Activated B cell treated with CpG ODN at 0.5 μM for 24 hours (primary cell): ENCODE data around the gene TPD52L2. TPM values are rescaled to one million over a fixed set of nuclear protein-coding genes. Genes with fewer than 3 reads are reported as not detected.

Source experiments
- ATAC-seq: fragments of 200-7000 bp; cut with Tn5 transposase; one replicate; pipeline ENCODE4 v1.10.0; 2021; ENCODE audit warnings: low read depth, mild to moderate bottlenecking, moderate library complexity
- CTCF ChIA-PET: fragments of 350-600 bp; sonication (Branson Sonifier 250); formaldehyde crosslinking; loops from one replicate; lab custom pipeline; 2021; ENCODE audit warnings: antibody characterized with exemption; lab: Charles Lee
- POLR2A ChIA-PET: fragments of 350-600 bp; sonication (Branson Sonifier 250); formaldehyde crosslinking; loops from one replicate; lab custom pipeline; 2021; ENCODE audit warnings: antibody characterized with exemption; lab: Charles Lee
- DNase-seq: peaks from one replicate; pipeline ENCODE4 v3.0.0; 2022
- H3K27ac Mint-ChIP-seq: one replicate; pipeline ENCODE4 v1.8.0; 2020; ENCODE audit warnings: mixed read lengths
- H3K27me3 Mint-ChIP-seq: one replicate; pipeline ENCODE4 v1.8.0; 2021; ENCODE audit warnings: mixed read lengths
- H3K36me3 Mint-ChIP-seq: one replicate; pipeline ENCODE4 v1.8.0; 2021; ENCODE audit warnings: low read depth, mixed read lengths
- H3K4me1 Mint-ChIP-seq: one replicate; pipeline ENCODE4 v1.8.0; 2021; ENCODE audit warnings: mixed read lengths
- H3K4me3 Mint-ChIP-seq: one replicate; pipeline ENCODE4 v1.8.0; 2020; ENCODE audit warnings: mild to moderate bottlenecking, mixed read lengths
- H3K9me3 Mint-ChIP-seq: one replicate; pipeline ENCODE4 v1.8.0; 2020; ENCODE audit warnings: mixed read lengths
- CTCF ChIP-seq: fragments of 200-600 bp; IDR thresholded peaks from one replicate; pipeline ENCODE4 v1.8.0; 2022; ENCODE audit warnings: antibody characterized with exemption, mild to moderate bottlenecking
- intact Hi-C: fragments of 100-400 bp; cut with micrococcal nuclease; formaldehyde crosslinking; loops from one replicate; pipeline ENCODE4 v1.15.1; 2024
- total RNA-seq: library from RNA; stranded (reverse); gene quantifications from 2 replicates; pipeline ENCODE4 v1.2.3, GENCODE V29; 2022

Gene TPD52L2
- total RNA-seq, 1 donor from 2014 or later, result 38.8 TPM

GRCh38 chr20:63882257-63883200, 17.5 kb downstream of the TPD52L2 start:
- TF ChIP-seq CTCF, result no peak
- H3K4me3 Mint-ChIP-seq, result no peak overlapping the region
- ChIA-PET POLR2A (interaction anchor here (0.6 kb wide), 1 partner anchor 13 kb away, joined by 3 read pairs; no protein-coding TSS in a partner anchor), CTCF (interaction anchor here (1.5 kb wide), 1 partner anchor 96 kb away, joined by 6 read pairs; no protein-coding TSS in a partner anchor)
- no peaks in the 10 kb centered on the region for H3K4me1 Mint-ChIP-seq
- ATAC-seq, result no peak
- intact Hi-C loops, result no loop called here
- no peak overlapping the region for H3K27ac Mint-ChIP-seq
- peaks cover 58% of the 10 kb centered on the region for H3K36me3 Mint-ChIP-seq
- DNase-seq, result no peak
- no peaks in the 10 kb centered on the region for H3K9me3 Mint-ChIP-seq
- no peaks in the 10 kb centered on the region for H3K27me3 Mint-ChIP-seq

- Mint-ChIP-seq H3K36me3 (peaks cover 58% of the 10 kb centered on the region), H3K4me3 (no peak overlapping the region), H3K4me1 (no peaks in the 10 kb centered on the region), H3K9me3 (no peaks in the 10 kb centered on the region), H3K27me3 (no peaks in the 10 kb centered on the region), H3K27ac (no peak overlapping the region)
- ChIA-PET CTCF (no interaction called here), POLR2A (no interaction called here)
- intact Hi-C loops, result no loop called here
- no peak for TF ChIP-seq CTCF
- ATAC-seq (no peak), DNase-seq (no peak)
Measured at GRCh38 chr20:63883201-63883593, 18.1 kb downstream of the TPD52L2 start.

- DNase-seq (no peak), ATAC-seq (no peak)
- TF ChIP-seq CTCF, result no peak
- intact Hi-C loops, result no loop called here
- ChIA-PET POLR2A (no interaction called here), CTCF (interaction anchor here (1.1 kb wide), 1 partner anchor 89 kb away, joined by 3 read pairs; no protein-coding TSS in a partner anchor)
- no peaks in the 10 kb centered on the region for H3K4me1 Mint-ChIP-seq
- no peak overlapping the region for H3K4me3 Mint-ChIP-seq
- peaks cover 65% of the 10 kb centered on the region for H3K36me3 Mint-ChIP-seq
- no peak overlapping the region for H3K27ac Mint-ChIP-seq
- no peaks in the 10 kb centered on the region for H3K27me3 Mint-ChIP-seq
- H3K9me3 Mint-ChIP-seq, result no peaks in the 10 kb centered on the region
Measured at GRCh38 chr20:63884506-63885263, 19.6 kb downstream of the TPD52L2 start.

- TF ChIP-seq CTCF, result no peak
- intact Hi-C loops, result no loop called here
- ATAC-seq, result no peak
- Mint-ChIP-seq H3K27ac (no peak overlapping the region), H3K9me3 (no peaks in the 10 kb centered on the region), H3K36me3 (peaks cover 69% of the 10 kb centered on the region), H3K4me1 (no peaks in the 10 kb centered on the region), H3K4me3 (no peak overlapping the region), H3K27me3 (no peaks in the 10 kb centered on the region)
- no peak for DNase-seq
- CTCF ChIA-PET, result interaction anchor here (1.1 kb wide), 1 partner anchor 89 kb away, joined by 3 read pairs; no protein-coding TSS in a partner anchor
- POLR2A ChIA-PET, result no interaction called here
Measured at GRCh38 chr20:63885264-63886053, 20.4 kb downstream of the TPD52L2 start.
